ENCODE results near the gene IL17RC.

DNA sequence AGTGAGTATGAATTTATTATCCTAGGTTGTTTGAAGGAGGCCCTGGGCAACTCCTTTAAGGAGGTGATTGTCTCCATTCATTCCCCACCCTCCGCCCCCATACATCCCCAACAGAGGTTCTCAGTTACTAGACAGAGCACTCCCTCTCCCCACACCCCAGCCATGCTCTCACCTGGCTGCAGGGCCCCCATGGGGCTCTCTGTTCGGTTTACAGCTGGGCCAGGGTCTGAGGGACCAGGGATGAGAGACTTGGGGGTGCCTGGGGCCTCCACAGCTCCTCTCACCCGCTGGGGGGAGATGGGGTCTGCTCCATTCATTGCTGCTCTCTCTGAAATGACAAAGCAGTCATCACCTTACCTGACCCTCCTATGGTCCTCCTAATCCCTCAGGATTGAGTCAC is 31.7 kb downstream of the IL17RC start:
- TF ChIP-seq, protein P1, sequence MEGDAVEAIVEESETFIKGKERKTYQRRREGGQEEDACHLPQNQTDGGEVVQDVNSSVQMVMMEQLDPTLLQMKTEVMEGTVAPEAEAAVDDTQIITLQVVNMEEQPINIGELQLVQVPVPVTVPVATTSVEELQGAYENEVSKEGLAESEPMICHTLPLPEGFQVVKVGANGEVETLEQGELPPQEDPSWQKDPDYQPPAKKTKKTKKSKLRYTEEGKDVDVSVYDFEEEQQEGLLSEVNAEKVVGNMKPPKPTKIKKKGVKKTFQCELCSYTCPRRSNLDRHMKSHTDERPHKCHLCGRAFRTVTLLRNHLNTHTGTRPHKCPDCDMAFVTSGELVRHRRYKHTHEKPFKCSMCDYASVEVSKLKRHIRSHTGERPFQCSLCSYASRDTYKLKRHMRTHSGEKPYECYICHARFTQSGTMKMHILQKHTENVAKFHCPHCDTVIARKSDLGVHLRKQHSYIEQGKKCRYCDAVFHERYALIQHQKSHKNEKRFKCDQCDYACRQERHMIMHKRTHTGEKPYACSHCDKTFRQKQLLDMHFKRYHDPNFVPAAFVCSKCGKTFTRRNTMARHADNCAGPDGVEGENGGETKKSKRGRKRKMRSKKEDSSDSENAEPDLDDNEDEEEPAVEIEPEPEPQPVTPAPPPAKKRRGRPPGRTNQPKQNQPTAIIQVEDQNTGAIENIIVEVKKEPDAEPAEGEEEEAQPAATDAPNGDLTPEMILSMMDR (conservative IDR thresholded peaks at IDR 0.05; ENCODE audit: low read depth, low read length): no peak
- no peak for TF ChIP-seq POLR2A (IDR thresholded peaks at IDR 0.05; ENCODE audit: low read depth, low read length)
- TF ChIP-seq, protein P2, sequence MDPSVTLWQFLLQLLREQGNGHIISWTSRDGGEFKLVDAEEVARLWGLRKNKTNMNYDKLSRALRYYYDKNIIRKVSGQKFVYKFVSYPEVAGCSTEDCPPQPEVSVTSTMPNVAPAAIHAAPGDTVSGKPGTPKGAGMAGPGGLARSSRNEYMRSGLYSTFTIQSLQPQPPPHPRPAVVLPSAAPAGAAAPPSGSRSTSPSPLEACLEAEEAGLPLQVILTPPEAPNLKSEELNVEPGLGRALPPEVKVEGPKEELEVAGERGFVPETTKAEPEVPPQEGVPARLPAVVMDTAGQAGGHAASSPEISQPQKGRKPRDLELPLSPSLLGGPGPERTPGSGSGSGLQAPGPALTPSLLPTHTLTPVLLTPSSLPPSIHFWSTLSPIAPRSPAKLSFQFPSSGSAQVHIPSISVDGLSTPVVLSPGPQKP (IDR thresholded peaks at IDR 0.05; ENCODE audit: borderline replicate concordance, low read depth, low read length): no peak
- TF ChIP-seq, protein P3, sequence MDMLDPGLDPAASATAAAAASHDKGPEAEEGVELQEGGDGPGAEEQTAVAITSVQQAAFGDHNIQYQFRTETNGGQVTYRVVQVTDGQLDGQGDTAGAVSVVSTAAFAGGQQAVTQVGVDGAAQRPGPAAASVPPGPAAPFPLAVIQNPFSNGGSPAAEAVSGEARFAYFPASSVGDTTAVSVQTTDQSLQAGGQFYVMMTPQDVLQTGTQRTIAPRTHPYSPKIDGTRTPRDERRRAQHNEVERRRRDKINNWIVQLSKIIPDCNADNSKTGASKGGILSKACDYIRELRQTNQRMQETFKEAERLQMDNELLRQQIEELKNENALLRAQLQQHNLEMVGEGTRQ (IDR thresholded peaks at IDR 0.05; ENCODE audit: low read depth, low read length): no peak
- no peak for TF ChIP-seq MAFK (IDR thresholded peaks at IDR 0.05; ENCODE audit: low read depth, low read length)
